K562 (cell line): ENCODE measurements around the gene ATP2A3. TPM values are rescaled to one million over a fixed set of nuclear protein-coding genes. Genes with fewer than 3 reads are reported as not detected.

Experiments used
- ATAC-seq: fragments of 200-7000 bp; cut with Tn5 transposase; 3 replicates; pipeline ENCODE4 v1.9.1; 2020; ENCODE audit warnings: moderate library complexity
- BruUV-seq: library from RNA; stranded (reverse); fragments of 400-500 nt; replicated peaks from 2 replicates; lab custom pipeline; 2021; lab: Mats Ljungman, UMichigan
- CTCF ChIA-PET: fragments of 300-600 bp; formaldehyde crosslinking; extraction: SDS; loops from one replicate; lab custom pipeline; 2021; ENCODE audit warnings: low intra/inter-chr PET ratio; lab: Yijun Ruan, JAX
- POLR2A ChIA-PET: fragments of 300-600, 350-650 bp; sonication (Branson Sonifier 250); formaldehyde crosslinking; extraction: SDS; loops from one replicate; lab custom pipeline; 2021; ENCODE audit warnings: antibody characterized with exemption, inconsistent platforms; lab: Yijun Ruan, JAX
- DNase-seq, 4 experiments: peaks; one replicate each; pipeline versions ENCODE4 v3.0.0 to v3.0.0-alpha.2; 2011 to 2018; ENCODE audit warnings: low spot score in 3 of 4, mixed read lengths in 3 of 4; ENCODE audit errors: extremely low read depth in 1 of 4
- FAIRE-seq: peaks from 2 replicates; lab custom pipeline; 2011; peaks lifted over from hg19 to GRCh38; lab: Jason Lieb, UNC
- H2AFZ ChIP-seq: 2 replicates; pipeline ENCODE4 v1.6.0; 2011; ENCODE audit warnings: low read depth, low read length, control low read depth, inconsistent platforms
- H3K27ac ChIP-seq: fragments of 200-600 bp; 3 replicates; pipeline ENCODE4 v1.8.0; 2011; ENCODE audit warnings: low read depth, mild to moderate bottlenecking, control low read depth, inconsistent platforms, low read length, moderate library complexity, mixed read lengths; ENCODE audit errors: extremely low read depth
- H3K27me3 ChIP-seq, 2 experiments: fragments of 300-600 bp in 1 of 2; 2 replicates in 1 of 2; 3 replicates in 1 of 2; pipeline versions ENCODE4 v1.6.0 to v1.8.0; 2011; ENCODE audit warnings: inconsistent platforms in 2 of 2, low read length in 2 of 2, mild to moderate bottlenecking in 1 of 2, mixed read lengths in 1 of 2, moderate library complexity in 1 of 2; ENCODE audit not compliant: control insufficient read depth in 2 of 2, insufficient read depth in 2 of 2
- H3K36me3 ChIP-seq: fragments of 300-600 bp; 3 replicates; pipeline ENCODE4 v1.8.0; 2011; ENCODE audit warnings: mild to moderate bottlenecking, low read length, inconsistent platforms; ENCODE audit not compliant: control insufficient read depth, insufficient read depth
- H3K4me1 ChIP-seq, 2 experiments: fragments of 200-600 bp in 1 of 2; replicated peaks in 1 of 2; 2 replicates in 1 of 2; 3 replicates in 1 of 2; pipeline versions ENCODE4 v1.5.1 to v1.8.0; 2011; ENCODE audit warnings: inconsistent platforms in 2 of 2, low read length in 2 of 2, mild to moderate bottlenecking in 1 of 2, mixed read lengths in 1 of 2, moderate library complexity in 1 of 2; ENCODE audit not compliant: control insufficient read depth in 2 of 2, insufficient read depth in 2 of 2
- H3K4me2 ChIP-seq: 2 replicates; pipeline ENCODE4 v1.6.1; 2011; ENCODE audit warnings: low read length, control low read depth, inconsistent platforms, mixed read lengths; ENCODE audit not compliant: insufficient read depth
- H3K4me3 ChIP-seq: fragments of 200-600 bp; sonication (generic), shearing (Covaris generic); 2 replicates; pipeline ENCODE4 v1.5.1; 2016; ENCODE audit warnings: control low read depth, inconsistent platforms
- H3K79me2 ChIP-seq: fragments of 200-600 bp; 3 replicates; pipeline ENCODE4 v1.8.0; 2011; ENCODE audit warnings: low read length, inconsistent platforms; ENCODE audit not compliant: control insufficient read depth, insufficient read depth
- H3K9ac ChIP-seq, 2 experiments: 2 replicates each; pipeline versions ENCODE4 v1.6.0 to v1.6.1; 2011; ENCODE audit warnings: low read depth in 2 of 2, low read length in 2 of 2, control low read depth in 1 of 2, inconsistent platforms in 1 of 2, mild to moderate bottlenecking in 1 of 2, mixed read lengths in 1 of 2; ENCODE audit not compliant: insufficient read depth in 1 of 2
- H3K9me1 ChIP-seq: one replicate; pipeline ENCODE4 v1.6.0; 2011; ENCODE audit warnings: inconsistent platforms, mild to moderate bottlenecking, low read length, moderate library complexity; ENCODE audit not compliant: control insufficient read depth, insufficient read depth
- H3K9me3 ChIP-seq: replicated peaks from 2 replicates; pipeline ENCODE4 v1.5.1; 2011; ENCODE audit warnings: low read depth, low read length, inconsistent platforms; ENCODE audit not compliant: control insufficient read depth, insufficient read depth
- H4K20me1 ChIP-seq: replicated peaks from 2 replicates; pipeline ENCODE4 v1.6.1; 2011; ENCODE audit warnings: low read length, inconsistent platforms, mixed read lengths; ENCODE audit not compliant: control insufficient read depth, insufficient read depth
- BCOR ChIP-seq: fragments of 450-650 bp; IDR thresholded peaks from 2 replicates; pipeline ENCODE4 v1.6.1; 2016
- ESRRA ChIP-seq: fragments of 450-650 bp; IDR thresholded peaks from 2 replicates; pipeline ENCODE4 v1.6.1; 2014; ENCODE audit warnings: low read depth, mild to moderate bottlenecking, moderate library complexity, borderline replicate concordance
- HNRNPK ChIP-seq: fragments of 200-400 bp; formaldehyde crosslinking; IDR thresholded peaks from one replicate; pipeline ENCODE4 v1.6.1; 2018; ENCODE audit warnings: mild to moderate bottlenecking, low read depth, low read length; ENCODE audit not compliant: poor library complexity, severe bottlenecking
- NFIC ChIP-seq: fragments of 450-650 bp; IDR thresholded peaks from 2 replicates; pipeline ENCODE4 v1.6.1; 2017; ENCODE audit warnings: mild to moderate bottlenecking, inconsistent platforms
- RBM25 ChIP-seq: fragments of 200-400 bp; formaldehyde crosslinking; IDR thresholded peaks from 2 replicates; pipeline ENCODE4 v1.6.1; 2018; ENCODE audit warnings: low read length, low read depth, moderate library complexity; ENCODE audit not compliant: severe bottlenecking
- TFAM ChIP-seq: fragments of 250-450 bp; sonication (Bioruptor Pico); conservative IDR thresholded peaks from 2 replicates; pipeline ENCODE4 v1.5.0; 2021; ENCODE audit warnings: mild to moderate bottlenecking, moderate library complexity
- ZNF121 ChIP-seq: sonication (generic); formaldehyde crosslinking; conservative IDR thresholded peaks from 2 replicates; pipeline ENCODE4 v1.8.0; 2022; ENCODE audit warnings: missing genetic modification reagents
- ZNF263 ChIP-seq: sonication (generic); formaldehyde crosslinking; IDR thresholded peaks from 2 replicates; pipeline ENCODE4 v1.8.0; 2022; ENCODE audit warnings: mild to moderate bottlenecking, missing genetic modification reagents, borderline replicate concordance
- ZNF561 ChIP-seq: fragments of 450-650 bp; formaldehyde crosslinking; conservative IDR thresholded peaks from 2 replicates; pipeline ENCODE4 v1.4.0; 2020; ENCODE audit warnings: mild to moderate bottlenecking, moderate library complexity
- WGBS: fragments of 100-300 bp; shearing (Covaris generic); methylation state at CpG from one replicate; pipeline ENCODE4 v1.1.6; 2016; ENCODE audit warnings: low coverage, mixed read lengths; ENCODE audit not compliant: insufficient coverage; ENCODE audit errors: missing lambda C conversion rate; 5-methylcytosine and 5-hydroxymethylcytosine counted together
- in situ Hi-C: fragments of 300-500 bp; cut with MboI; formaldehyde crosslinking; loops from 4 replicates; pipeline ENCODE4 v1.15.0; 2018; ENCODE audit warnings: inconsistent platforms, mixed read lengths
- intact Hi-C: fragments of 100-400 bp; cut with micrococcal nuclease; formaldehyde crosslinking; loops from 2 replicates; pipeline ENCODE4 v1.14.2; 2022
- polyA plus RNA-seq, 8 experiments: library from polyadenylated mRNA; depleted of rRNA in 4 of 8; stranded (reverse) in 5 of 8; unstranded in 3 of 8; fragments of >200 nt; fragmentation: Nextera tagmentation in 2 of 8; fragmentation: Illumina TruSeq in 1 of 8; extraction: Ambion mirVana in 2 of 8; extraction: Trizol in 1 of 8; gene quantifications; 2 replicates each; pipeline versions ENCODE4 v1.2.1 to v1.2.3, GENCODE V29; 2011 to 2014; ENCODE audit warnings: inconsistent platforms in 1 of 8, missing spikeins in 1 of 8
- total RNA-seq, 7 experiments: library from RNA; depleted of rRNA in 6 of 7; stranded (reverse); fragments of >200 nt in 6 of 7; fragmentation: Illumina TruSeq in 2 of 7; extraction: Trizol in 2 of 7; gene quantifications; 2 replicates each; pipeline versions ENCODE4 v1.2.1 to v1.2.3, GENCODE V29; 2011 to 2021; ENCODE audit warnings: low replicate concordance in 1 of 7

ATP2A3 gene
- total and polyA plus RNA-seq, 9 of the 15 experiments (the other 6 are each of a cell fraction or from before 2014, with no cell fraction given), result 0.65 to 103 (median 31.3) TPM

DNA sequence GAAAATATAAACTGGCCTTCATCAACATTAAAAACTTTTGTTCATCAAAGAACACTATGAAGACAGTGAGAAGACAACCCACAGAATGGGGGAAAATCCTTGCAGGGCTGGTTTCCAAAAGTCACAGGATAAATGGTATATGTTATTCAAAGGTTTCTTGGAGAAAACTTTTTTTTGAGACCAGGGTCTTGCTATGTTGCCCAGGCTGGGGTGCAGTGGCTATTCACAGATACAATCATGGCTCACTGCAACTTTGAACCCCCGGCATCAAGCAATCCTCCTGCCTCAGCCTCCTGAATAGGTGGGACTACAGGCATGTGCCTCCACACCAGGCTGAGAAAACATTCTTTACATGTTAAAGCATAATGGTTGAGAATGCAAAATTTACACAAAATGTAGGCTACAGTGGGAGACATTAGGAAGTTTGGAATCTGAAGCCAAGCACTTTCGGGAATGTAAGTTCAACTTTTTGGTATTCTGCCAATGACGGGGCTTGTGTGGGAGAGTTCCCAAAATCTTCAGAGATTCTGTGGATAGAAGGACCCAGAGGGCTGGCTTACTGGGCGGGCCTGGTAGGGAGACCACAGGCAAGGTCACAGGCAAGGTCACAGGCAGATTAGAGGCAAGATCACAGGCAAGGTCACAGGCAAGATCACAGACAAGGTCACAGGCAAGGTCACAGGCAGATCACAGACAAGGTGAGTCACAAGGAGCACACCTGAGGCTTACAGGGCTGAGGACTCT lies 24.2 kb upstream of the ATP2A3 start:
- intact Hi-C loops, result no loop called here
- Histone ChIP-seq H3K79me2 (no peaks in the 10 kb centered on the region), H3K9me1 (no peaks in the 10 kb centered on the region), H3K4me2 (no peak overlapping the region), H3K9me3 (no peaks in the 10 kb centered on the region), H2AFZ (no peak overlapping the region), H3K4me3 (no peak overlapping the region), H3K36me3 (no peaks in the 10 kb centered on the region), H3K27me3 (no peaks in the 10 kb centered on the region), H3K9ac (no peak overlapping the region; a peak in 1 of 4 replicates), H4K20me1 (no peaks in the 10 kb centered on the region), H3K27ac (peak overlapping the region; percentile 15; the same call in 1 of the 3 replicates), H3K4me1 (peaks cover 8 to 28% of the 10 kb centered on the region in 2 experiments; a peak in 4 of 5 replicates)
- ATAC-seq (no peak), FAIRE-seq (no peak), DNase-seq (no peak)
- POLR2A ChIA-PET, result no interaction called here
- TF ChIP-seq TFAM (CRISPR knock-in tag) (no peak), NFIC (0 out of 2 replicates have a peak, but pooled peaks have one; percentile 31), RBM25 (peak; percentile 49), ESRRA (peak; percentile 97), HNRNPK (no peak), ZNF561 (CRISPR knock-in tag) (no peak), ZNF263 (CRISPR knock-in tag) (no peak), BCOR (0 out of 2 replicates have a peak, but pooled peaks have one; percentile 21), ZNF121 (CRISPR knock-in tag) (peak; percentile 88)
- BruUV-seq, result no TSS peak
- 78% methylated on average over 4 of the region's 4 CpGs for WGBS
- CTCF ChIA-PET, result no interaction called here
- in situ Hi-C loops, result no loop called here
